Ovary (tissue), 9 donors: ENCODE results near the gene GJB5. TPM values are rescaled to one million over a fixed set of nuclear protein-coding genes. Genes with fewer than 3 reads are reported as not detected.
"Not testable (repeated sequence)": the region's sequence is repeated elsewhere in the genome, so short reads cannot be mapped to it uniquely, and the experiment has no call there.

ENCODE experiments used
- DNase-seq, 5 donors: peaks; one replicate each; pipeline ENCODE4 v3.0.0-alpha.2; 2019 to 2020
- H3K27ac ChIP-seq, 2 donors: fragments of 200-600 bp; one replicate each; pipeline versions ENCODE4 v1.5.1 to v1.8.0; 2019 to 2022
- H3K27me3 ChIP-seq: fragments of 200-600 bp; one replicate; pipeline ENCODE4 v1.8.0; 2022
- H3K36me3 ChIP-seq: fragments of 200-600 bp; sonication (generic); one replicate; pipeline ENCODE4 v1.5.1; 2019
- H3K4me1 ChIP-seq: one replicate; pipeline ENCODE4 v1.8.1; 2013; ENCODE audit warnings: mild to moderate bottlenecking, moderate library complexity; ENCODE audit not compliant: insufficient read depth
- H3K4me3 ChIP-seq: fragments of 200-600 bp; sonication (generic); one replicate; pipeline ENCODE4 v1.5.1; 2017
- H3K9me3 ChIP-seq, 2 donors: fragments of 200-600 bp in 1 of 2; sonication (generic) in 1 of 2; one replicate each; pipeline versions ENCODE4 v1.5.1 to v1.8.1; 2013 to 2019; ENCODE audit warnings: mild to moderate bottlenecking in 1 of 2, moderate library complexity in 1 of 2
- EP300 ChIP-seq: sonication (generic); formaldehyde crosslinking; IDR thresholded peaks from one replicate; pipeline ENCODE4 v1.6.1; 2017; ENCODE audit warnings: antibody characterized with exemption
- POLR2A ChIP-seq: fragments of 450-650 bp; IDR thresholded peaks from one replicate; pipeline ENCODE4 v1.6.1; 2017; ENCODE audit warnings: antibody characterized with exemption, mild to moderate bottlenecking, moderate library complexity
- WGBS, 3 donors: extraction: QIAGEN DNeasy Blood & Tissue Kit in 1 of 3; methylation state at CpG; one replicate each; pipeline versions ENCODE4 v1.1.5 to v1.1.7; 2013 to 2017; 5-methylcytosine and 5-hydroxymethylcytosine counted together
- intact Hi-C, 4 donors: fragments of 100-400 bp; cut with DNase I; formaldehyde crosslinking; loops; one replicate each; pipeline versions ENCODE4 v1.11.0 to v1.15.1; 2022 to 2023
- polyA plus RNA-seq, 2 donors: library from polyadenylated mRNA; stranded (reverse); fragments of 200-250 nt in 1 of 2; fragments of 350-450 nt in 1 of 2; fragmentation: Illumina TruSeq in 1 of 2; extraction: RNeasy Lipid Tissue Mini Kit (QIAGEN cat#74804) in 1 of 2; gene quantifications; one replicate each; pipeline ENCODE4 v1.2.3, GENCODE V29; 2013 to 2014
- total RNA-seq, 7 donors: library from RNA; depleted of rRNA in 2 of 7; stranded (reverse); fragments of >200 nt in 2 of 7; fragmentation: NEBNext Ultra II Directional in 3 of 7; extraction: Animal tissue kit (Norgen Biotek cat#: 25700) in 3 of 7; gene quantifications; one replicate each; pipeline versions ENCODE4 v1.1.0 to v1.2.4, GENCODE V29; 2016 to 2023
- TF ChIP-seq, protein P1 (sequence below), 3 donors: fragments of 450-650 bp in 2 of 3; fragments of 200-600 bp in 1 of 3; IDR thresholded peaks; one replicate each; pipeline versions ENCODE4 v1.5.1 to v1.8.0; 2016 to 2022; ENCODE audit warnings: antibody characterized with exemption in 3 of 3, mild to moderate bottlenecking in 1 of 3
- donor health status: DM: no; HTN: no; CAD: no; lungs with moderate emphysema.
- donor health status: DM: no; HTN: no; CAD: no.
- donor health status: Bipolar disorder and iron deficiency.
- donor health status: DM: yes; HTN: yes; CAD: no.
- donor health status: DM: no; HTN: no; CAD: no.
- donor health status: DM: yes; HTN: yes; CAD: no.

GJB5 gene
- total and polyA plus RNA-seq, 9 donors = not detected

DNA sequence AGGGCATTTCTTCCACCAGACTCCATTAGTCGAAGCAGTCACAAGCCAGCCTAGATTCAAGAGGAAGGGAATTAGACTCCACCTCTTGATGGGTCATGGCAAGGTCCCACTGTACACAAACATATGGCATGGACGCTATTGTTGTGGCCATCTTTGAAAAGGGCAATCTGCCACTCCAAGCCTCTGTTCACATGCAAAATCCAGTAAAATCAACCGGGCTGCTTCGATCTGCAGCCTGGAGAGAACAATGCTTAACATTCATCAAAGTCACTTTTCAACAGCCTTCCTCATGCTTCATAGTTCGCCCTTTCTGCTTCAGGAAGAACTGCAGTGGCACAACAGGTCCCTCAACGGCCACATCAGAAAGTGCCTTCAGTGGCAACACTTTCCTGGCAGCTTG is 28.0 kb upstream of the GJB5 start:
- Histone ChIP-seq H3K4me3 (no peak overlapping the region), H3K4me1 (no peaks in the 10 kb centered on the region), H3K9me3 (no peaks in the 10 kb centered on the region), H3K27me3 (no peaks in the 10 kb centered on the region), H3K36me3 (no peaks in the 10 kb centered on the region), H3K27ac (no peak overlapping the region)
- TF ChIP-seq POLR2A (no peak), EP300 (no peak)
- TF ChIP-seq, protein P1, sequence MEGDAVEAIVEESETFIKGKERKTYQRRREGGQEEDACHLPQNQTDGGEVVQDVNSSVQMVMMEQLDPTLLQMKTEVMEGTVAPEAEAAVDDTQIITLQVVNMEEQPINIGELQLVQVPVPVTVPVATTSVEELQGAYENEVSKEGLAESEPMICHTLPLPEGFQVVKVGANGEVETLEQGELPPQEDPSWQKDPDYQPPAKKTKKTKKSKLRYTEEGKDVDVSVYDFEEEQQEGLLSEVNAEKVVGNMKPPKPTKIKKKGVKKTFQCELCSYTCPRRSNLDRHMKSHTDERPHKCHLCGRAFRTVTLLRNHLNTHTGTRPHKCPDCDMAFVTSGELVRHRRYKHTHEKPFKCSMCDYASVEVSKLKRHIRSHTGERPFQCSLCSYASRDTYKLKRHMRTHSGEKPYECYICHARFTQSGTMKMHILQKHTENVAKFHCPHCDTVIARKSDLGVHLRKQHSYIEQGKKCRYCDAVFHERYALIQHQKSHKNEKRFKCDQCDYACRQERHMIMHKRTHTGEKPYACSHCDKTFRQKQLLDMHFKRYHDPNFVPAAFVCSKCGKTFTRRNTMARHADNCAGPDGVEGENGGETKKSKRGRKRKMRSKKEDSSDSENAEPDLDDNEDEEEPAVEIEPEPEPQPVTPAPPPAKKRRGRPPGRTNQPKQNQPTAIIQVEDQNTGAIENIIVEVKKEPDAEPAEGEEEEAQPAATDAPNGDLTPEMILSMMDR (IDR thresholded peaks at IDR 0.05) = no peak
- intact Hi-C loops = no loop called here
- no peak for DNase-seq
- 80 to 88% (median 82%) methylated on average over 6 of the region's 6 CpGs for WGBS, 3 donors

DNA sequence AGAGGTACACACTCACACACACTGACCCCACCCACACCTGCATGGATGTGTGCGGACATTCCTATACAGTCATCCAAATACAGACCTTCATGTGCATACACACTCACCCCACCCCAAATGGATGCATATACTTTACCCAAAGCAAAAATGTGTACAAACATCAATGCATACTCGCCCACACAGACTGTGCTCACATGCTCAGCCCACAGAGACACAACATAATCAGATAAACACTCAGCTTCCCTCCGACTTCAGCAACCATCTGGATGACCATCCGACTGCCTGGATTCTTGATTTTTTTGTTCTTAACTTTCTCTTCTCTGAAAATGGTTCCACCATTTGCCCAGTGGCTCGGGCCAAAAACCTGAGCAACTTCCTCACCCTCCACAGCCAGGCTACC is 24.4 kb upstream of the GJB5 start:
- WGBS, 3 donors = 60 to 67% (median 65%) methylated on average over 5 of the region's 5 CpGs
- Histone ChIP-seq H3K27ac (no peak overlapping the region), H3K27me3 (no peaks in the 10 kb centered on the region), H3K4me1 (no peaks in the 10 kb centered on the region), H3K9me3 (no peaks in the 10 kb centered on the region), H3K36me3 (no peaks in the 10 kb centered on the region), H3K4me3 (no peak overlapping the region)
- no peak for TF ChIP-seq EP300
- TF ChIP-seq, protein P1 (IDR thresholded peaks at IDR 0.05) = no peak
- no peak for TF ChIP-seq POLR2A
- no peak for DNase-seq
- intact Hi-C loops = no loop called here

DNA sequence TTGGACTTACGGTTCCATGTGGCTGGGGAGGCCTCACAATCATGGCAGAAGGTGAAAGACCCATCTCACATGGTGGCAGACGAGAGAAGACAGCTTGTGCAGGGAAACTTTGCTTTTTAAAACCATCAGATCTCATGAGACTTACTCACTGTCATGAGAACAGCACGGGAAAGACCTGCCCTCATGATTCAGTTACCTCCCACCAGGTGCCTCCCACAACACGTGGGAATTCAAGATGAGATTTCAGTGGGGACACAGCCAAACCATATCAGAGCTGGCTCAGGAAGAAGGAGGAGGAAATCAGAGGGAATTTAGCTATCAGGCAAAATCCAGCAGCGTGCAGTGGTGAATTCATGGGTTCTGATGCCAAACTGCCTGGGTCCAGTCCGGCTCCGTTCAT is 22.0 kb upstream of the GJB5 start:
- H3K4me3 ChIP-seq, intact Hi-C loops, H3K27me3 ChIP-seq, H3K27ac ChIP-seq, H3K36me3 ChIP-seq, H3K4me1 ChIP-seq, H3K9me3 ChIP-seq, DNase-seq: not testable (repeated sequence)
- 18 to 27% (median 25%) methylated on average over 7 of the region's 7 CpGs for WGBS, 3 donors

DNA sequence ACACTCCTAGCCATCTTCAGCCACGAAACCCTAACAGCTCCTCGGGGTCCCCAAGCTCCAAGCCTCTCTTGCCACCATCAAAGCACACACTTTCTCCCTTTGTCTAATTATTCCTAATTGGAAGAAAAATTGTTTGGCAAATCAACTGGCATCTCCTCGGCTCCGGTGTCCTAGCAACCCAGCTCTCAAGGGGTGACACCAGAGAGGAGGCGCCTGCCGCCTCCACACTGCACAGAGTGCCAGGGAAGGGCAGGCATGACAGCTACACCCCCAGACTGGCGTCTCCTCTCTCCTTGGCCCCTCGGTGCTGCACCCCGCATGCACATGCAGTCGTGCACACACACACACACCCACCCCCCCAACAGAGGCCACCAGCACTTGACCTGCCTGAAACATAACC is 18.2 kb upstream of the GJB5 start:
- no peaks in the 10 kb centered on the region for H3K4me1 ChIP-seq
- H3K4me3 ChIP-seq = no peak overlapping the region
- no peak overlapping the region for H3K27ac ChIP-seq
- H3K27me3 ChIP-seq = no peaks in the 10 kb centered on the region
- no peaks in the 10 kb centered on the region for H3K9me3 ChIP-seq
- no peak for DNase-seq
- intact Hi-C loops = no loop called here
- no peaks in the 10 kb centered on the region for H3K36me3 ChIP-seq
- TF ChIP-seq, protein P1 (IDR thresholded peaks at IDR 0.05) = no peak
- TF ChIP-seq EP300 = no peak
- no peak for TF ChIP-seq POLR2A
- 67 to 73% (median 71%) methylated on average over 10 of the region's 10 CpGs for WGBS, 3 donors

DNA sequence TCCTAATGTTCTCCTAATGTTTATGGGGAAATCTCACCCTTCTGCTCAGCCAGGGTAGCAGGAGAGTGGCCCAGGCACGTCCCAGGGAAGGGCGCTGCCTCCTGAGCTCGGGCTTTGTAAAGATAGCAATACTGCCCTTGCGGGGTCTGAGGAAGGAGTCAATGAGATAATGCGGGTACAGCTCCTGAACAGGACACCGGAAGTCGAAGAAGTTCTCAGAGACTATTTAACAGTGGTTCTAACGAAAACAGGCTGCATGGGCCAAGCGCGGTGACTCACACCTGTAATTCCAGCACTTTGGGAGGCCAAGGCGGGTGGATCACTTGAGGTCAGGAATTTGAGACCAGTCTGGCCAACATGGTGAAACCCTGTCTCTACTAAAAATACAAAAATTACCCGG is 17.6 kb upstream of the GJB5 start:
- DNase-seq, H3K27me3 ChIP-seq, H3K9me3 ChIP-seq, H3K36me3 ChIP-seq, intact Hi-C loops, H3K27ac ChIP-seq, H3K4me1 ChIP-seq, H3K4me3 ChIP-seq: not testable (repeated sequence)
- WGBS, 3 donors = 81 to 86% (median 82%) methylated on average over 12 of the region's 12 CpGs

DNA sequence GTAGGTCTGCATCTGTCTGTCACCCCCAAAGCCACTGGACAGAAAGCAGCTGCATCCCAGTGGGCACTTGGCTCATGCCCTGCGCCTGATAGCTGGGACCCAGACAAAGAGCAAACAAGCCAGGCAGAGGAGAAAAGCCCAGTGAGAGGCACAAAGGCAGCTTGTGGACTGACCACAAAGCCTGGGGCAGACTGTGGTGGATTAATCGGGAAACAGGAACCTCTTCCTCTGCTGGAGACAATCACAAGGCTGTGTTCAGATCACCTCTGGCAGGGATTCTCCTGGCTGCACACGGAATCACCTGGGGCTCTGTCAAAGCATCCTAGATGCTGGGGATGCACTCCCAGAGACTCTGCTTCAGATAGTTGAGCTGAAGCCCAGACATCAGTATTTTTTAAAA is 15.2 kb upstream of the GJB5 start:
- Histone ChIP-seq H3K27me3 (no peaks in the 10 kb centered on the region), H3K36me3 (no peaks in the 10 kb centered on the region), H3K27ac (no peak overlapping the region), H3K9me3 (no peaks in the 10 kb centered on the region), H3K4me1 (no peaks in the 10 kb centered on the region), H3K4me3 (no peak overlapping the region)
- no peak for DNase-seq
- WGBS, 3 donors = 57 to 64% (median 57%) methylated on average over 3 of the region's 3 CpGs
- intact Hi-C loops = loop anchor here in 2 of 4 donors (10.0 kb wide), 1 partner anchor 1105 kb away; no protein-coding TSS in a partner anchor
- TF ChIP-seq, protein P1 (IDR thresholded peaks at IDR 0.05) = no peak
- TF ChIP-seq POLR2A = no peak
- no peak for TF ChIP-seq EP300
